ENCODE results near the gene SPTBN4. TPM values are rescaled to one million over a fixed set of nuclear protein-coding genes. Genes with fewer than 3 reads are reported as not detected.
"Not testable (repeated sequence)": the region's sequence is repeated elsewhere in the genome, so short reads cannot be mapped to it uniquely, and the experiment has no call there.

SPTBN4 gene
- total RNA-seq, 2 donors from 2014 or later: 0.29 to 0.74 TPM

DNA sequence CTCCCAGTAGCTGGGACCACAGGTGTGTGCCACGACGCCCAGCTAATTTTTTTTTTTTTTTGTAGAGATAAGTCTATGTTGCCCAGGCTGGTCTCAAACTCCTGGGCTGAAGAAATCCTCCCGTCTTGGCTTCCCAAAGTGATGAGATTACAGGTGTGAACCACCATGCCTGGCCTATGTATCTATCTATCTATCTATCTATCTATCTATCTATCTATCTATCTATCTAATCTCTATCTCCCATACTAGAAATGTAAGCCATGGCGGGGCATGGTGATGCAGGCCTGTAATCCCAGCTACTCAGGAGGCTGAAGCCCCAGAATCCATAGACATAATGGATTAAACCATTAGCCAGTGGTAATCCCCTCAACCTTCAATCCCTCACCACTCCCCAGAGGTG, 16.1 kb upstream of the SPTBN4 start:
- H3K9ac ChIP-seq (ENCODE audit: low read depth in 2 of 2, low read length in 2 of 2): no peak overlapping the region
- H3K4me3 ChIP-seq: no peak overlapping the region
- intact Hi-C loops (cut with DNase I): no loop called here
- H3K27ac ChIP-seq: no peak overlapping the region
- no peaks in the 10 kb centered on the region for H3K36me3 ChIP-seq
- H3K9me3 ChIP-seq: no peaks in the 10 kb centered on the region
- TF ChIP-seq, protein P1, sequence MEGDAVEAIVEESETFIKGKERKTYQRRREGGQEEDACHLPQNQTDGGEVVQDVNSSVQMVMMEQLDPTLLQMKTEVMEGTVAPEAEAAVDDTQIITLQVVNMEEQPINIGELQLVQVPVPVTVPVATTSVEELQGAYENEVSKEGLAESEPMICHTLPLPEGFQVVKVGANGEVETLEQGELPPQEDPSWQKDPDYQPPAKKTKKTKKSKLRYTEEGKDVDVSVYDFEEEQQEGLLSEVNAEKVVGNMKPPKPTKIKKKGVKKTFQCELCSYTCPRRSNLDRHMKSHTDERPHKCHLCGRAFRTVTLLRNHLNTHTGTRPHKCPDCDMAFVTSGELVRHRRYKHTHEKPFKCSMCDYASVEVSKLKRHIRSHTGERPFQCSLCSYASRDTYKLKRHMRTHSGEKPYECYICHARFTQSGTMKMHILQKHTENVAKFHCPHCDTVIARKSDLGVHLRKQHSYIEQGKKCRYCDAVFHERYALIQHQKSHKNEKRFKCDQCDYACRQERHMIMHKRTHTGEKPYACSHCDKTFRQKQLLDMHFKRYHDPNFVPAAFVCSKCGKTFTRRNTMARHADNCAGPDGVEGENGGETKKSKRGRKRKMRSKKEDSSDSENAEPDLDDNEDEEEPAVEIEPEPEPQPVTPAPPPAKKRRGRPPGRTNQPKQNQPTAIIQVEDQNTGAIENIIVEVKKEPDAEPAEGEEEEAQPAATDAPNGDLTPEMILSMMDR (IDR thresholded peaks at IDR 0.05): no peak
- no peaks in the 10 kb centered on the region for H3K27me3 ChIP-seq
- no peak for DNase-seq
- no peaks in the 10 kb centered on the region for H3K4me1 ChIP-seq

DNA sequence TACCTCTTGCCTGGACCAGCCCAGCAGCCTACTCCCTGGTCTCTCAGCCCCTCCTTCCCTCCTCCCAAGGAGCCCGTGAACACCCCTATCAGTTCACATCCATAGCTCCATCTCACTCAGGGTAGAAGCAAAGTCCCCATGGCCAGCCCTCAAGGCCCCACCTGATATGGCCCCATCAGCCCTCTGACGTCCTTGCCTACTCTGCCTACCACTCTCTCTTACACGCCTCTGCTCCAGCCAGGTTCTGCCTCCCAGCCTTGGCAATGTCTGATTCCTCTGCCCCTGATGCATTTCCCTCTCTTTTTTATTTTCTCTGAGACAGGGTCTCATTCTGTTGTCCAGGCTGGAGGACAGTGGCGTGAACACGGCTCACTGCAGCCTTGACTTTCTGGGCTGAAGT, 14.8 kb upstream of the SPTBN4 start:
- no peaks in the 10 kb centered on the region for H3K27me3 ChIP-seq
- H3K27ac ChIP-seq: no peak overlapping the region
- no peaks in the 10 kb centered on the region for H3K36me3 ChIP-seq
- H3K9me3 ChIP-seq: no peaks in the 10 kb centered on the region
- DNase-seq: no peak
- no peaks in the 10 kb centered on the region for H3K4me1 ChIP-seq
- H3K4me3 ChIP-seq: no peak overlapping the region
- TF ChIP-seq, protein P1 (IDR thresholded peaks at IDR 0.05): no peak
- intact Hi-C loops (cut with DNase I): no loop called here
- no peak overlapping the region for H3K9ac ChIP-seq (ENCODE audit: low read depth in 2 of 2, low read length in 2 of 2)

DNA sequence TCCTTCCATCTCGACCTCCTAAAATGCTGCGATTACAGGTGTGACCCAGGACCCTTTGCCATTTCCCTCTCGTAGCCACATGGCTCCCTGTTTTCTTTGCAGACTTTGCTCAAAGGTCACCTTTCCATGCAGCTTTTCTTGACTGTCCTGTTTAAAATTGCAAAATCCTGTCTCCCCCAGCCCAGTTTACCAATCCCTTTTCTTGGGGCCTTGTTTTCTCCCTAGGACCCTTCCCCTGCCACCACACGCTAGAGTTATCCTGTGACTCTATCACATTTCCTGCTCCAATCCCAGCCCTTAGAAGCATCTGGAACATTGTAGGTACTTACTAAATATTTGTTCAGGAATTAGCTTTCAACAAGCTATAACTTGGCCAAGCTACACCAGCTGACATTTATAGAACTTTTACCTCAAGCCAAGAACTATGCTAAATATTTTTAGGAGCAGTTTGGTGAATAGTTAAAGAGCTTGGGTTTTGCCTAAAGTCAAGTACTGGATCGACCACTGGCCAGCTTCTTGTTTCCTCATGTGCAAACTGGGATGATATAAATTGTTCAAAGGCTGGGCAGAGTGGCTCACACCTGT, 13.6 kb upstream of the SPTBN4 start:
- DNase-seq: no peak
- Histone ChIP-seq H3K27me3 (no peaks in the 10 kb centered on the region), H3K4me1 (no peaks in the 10 kb centered on the region), H3K9me3 (no peaks in the 10 kb centered on the region), H3K9ac (ENCODE audit: low read depth in 2 of 2, low read length in 2 of 2) (no peak overlapping the region), H3K36me3 (no peaks in the 10 kb centered on the region), H3K27ac (no peak overlapping the region), H3K4me3 (no peak overlapping the region)
- TF ChIP-seq, protein P1 (IDR thresholded peaks at IDR 0.05): no peak
- intact Hi-C loops (cut with DNase I): no loop called here

DNA sequence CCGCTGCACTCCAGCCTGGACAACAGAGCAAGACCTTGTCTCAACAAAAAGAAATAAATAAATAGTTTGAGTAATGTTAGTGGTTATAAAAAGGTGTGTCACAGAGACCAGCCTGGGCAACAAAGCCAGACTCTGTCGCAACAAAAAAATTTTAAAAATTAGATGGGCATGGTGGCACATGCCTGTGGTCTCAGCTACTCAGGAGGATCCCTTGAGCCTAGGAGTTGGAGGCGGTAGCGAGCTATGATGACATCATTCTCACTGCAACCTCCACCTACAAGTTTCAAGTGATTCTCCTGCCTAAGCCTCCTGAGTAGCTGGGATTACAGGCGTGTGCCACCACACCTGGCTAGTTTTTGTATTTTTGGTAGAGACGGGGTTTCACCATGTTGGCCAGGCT, 12.9 kb upstream of the SPTBN4 start:
- H3K4me3 ChIP-seq; H3K9ac ChIP-seq (ENCODE audit: low read depth in 2 of 2, low read length in 2 of 2); H3K9me3 ChIP-seq; H3K36me3 ChIP-seq; DNase-seq; H3K27me3 ChIP-seq; H3K27ac ChIP-seq; intact Hi-C loops (cut with DNase I); H3K4me1 ChIP-seq: not testable (repeated sequence)

DNA sequence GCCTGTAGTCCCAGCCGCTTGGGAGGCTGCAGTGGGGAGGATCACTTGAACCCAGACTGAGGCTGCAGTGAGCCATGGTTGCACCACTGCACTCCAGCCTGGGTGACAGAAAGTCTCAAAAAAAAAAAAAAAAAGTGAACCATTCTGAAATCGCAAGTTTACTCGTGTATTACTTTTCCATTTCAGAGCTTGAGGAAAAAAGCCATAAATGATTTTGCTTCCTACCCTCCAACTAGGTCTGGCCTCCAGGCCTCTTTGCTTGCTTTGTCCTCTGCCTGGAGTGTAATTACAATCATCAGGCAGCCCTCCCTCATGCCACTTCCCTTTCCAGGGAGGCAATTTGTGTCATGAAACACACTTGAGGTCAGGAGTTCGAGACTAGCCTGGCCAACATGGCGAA, 9.8 kb upstream of the SPTBN4 start:
- no peak for DNase-seq
- Histone ChIP-seq H3K27ac (no peak overlapping the region), H3K9ac (ENCODE audit: low read depth in 2 of 2, low read length in 2 of 2) (no peak overlapping the region), H3K4me1 (peaks cover 1% of the 10 kb centered on the region), H3K4me3 (no peak overlapping the region), H3K9me3 (no peaks in the 10 kb centered on the region), H3K36me3 (no peaks in the 10 kb centered on the region), H3K27me3 (no peaks in the 10 kb centered on the region)
- TF ChIP-seq, protein P1 (IDR thresholded peaks at IDR 0.05): no peak
- intact Hi-C loops (cut with DNase I): no loop called here

DNA sequence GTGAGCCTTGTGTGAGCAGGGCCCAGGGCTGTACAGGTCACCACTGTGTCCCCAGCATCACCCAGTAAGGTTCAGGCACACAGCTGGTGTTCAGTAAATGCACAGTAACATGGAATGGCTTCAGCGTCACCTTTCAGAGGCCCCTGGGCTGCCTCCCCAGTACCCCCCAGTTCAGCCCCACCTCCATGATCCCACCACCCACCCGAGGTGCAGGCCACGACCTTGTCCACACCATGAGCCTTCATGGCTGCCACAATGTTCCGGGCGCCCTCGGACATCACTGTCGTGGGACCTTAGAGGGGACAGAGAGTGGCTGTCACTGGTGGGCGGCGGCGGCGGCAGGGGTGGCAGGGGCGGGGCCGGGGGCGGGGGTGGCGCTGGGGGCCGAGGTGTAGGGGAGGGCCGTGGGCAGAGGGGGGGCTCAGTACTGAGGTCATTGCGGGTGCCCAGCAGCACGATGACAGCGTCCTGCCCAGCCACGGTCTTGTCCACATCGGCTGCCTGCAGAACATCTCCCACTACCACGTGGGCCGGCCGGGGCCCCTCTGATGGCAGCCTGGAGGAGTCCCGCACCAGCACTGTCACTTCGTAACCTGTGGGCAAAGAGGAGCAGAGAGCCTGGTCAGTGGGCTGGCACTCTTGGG, 8.7 kb upstream of the SPTBN4 start:
- Histone ChIP-seq H3K27ac (no peak overlapping the region), H3K4me1 (peaks cover 3% of the 10 kb centered on the region), H3K36me3 (no peaks in the 10 kb centered on the region), H3K27me3 (no peaks in the 10 kb centered on the region), H3K9ac (ENCODE audit: low read depth in 2 of 2, low read length in 2 of 2) (no peak overlapping the region), H3K4me3 (no peak overlapping the region), H3K9me3 (no peaks in the 10 kb centered on the region)
- intact Hi-C loops (cut with DNase I): no loop called here
- no peak for DNase-seq
- TF ChIP-seq, protein P1 (IDR thresholded peaks at IDR 0.05): no peak
